Measurements from ENCODE around the gene CARD14.
"Not testable (repeated sequence)": the region's sequence is repeated elsewhere in the genome, so short reads cannot be mapped to it uniquely, and the experiment has no call there.

Gene CARD14

DNA sequence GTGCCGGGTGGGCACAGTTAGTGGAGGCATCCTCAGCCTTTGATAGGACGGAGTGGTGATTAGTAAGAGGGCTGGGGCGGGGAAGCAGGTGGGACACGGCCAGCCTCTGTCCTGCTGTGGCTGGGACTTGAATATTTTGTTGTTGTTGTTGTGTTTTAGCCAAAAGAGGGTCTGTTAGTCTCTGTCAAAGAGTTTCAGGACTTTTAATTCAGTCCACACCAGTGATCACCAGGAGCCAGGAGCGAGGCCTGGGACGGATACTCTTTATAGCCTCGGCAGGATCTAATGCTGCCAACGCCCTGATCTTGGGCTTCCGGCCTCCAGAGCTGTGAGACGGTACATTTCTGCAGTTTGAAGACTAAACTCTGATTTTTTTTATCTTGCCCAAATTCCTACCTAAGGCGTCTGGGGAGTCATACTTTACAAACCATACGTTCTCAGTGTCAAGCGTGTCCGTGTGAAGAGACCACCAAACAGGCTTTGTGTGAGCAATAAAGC, 87.9 kb downstream of the CARD14 start:
- no peak overlapping the region for H2AFZ ChIP-seq (ENCODE audit: low read length)
- H3K27me3 ChIP-seq (ENCODE audit: insufficient read depth, low read length, poor library complexity, severe bottlenecking) = no peaks in the 10 kb centered on the region
- peaks cover 12% of the 10 kb centered on the region for H3F3A ChIP-seq (ENCODE audit: low read depth)
- H3K79me2 ChIP-seq (ENCODE audit: insufficient read depth, low read length) = peaks cover 12% of the 10 kb centered on the region
- H3K4me2 ChIP-seq (ENCODE audit: low read depth, low read length, poor library complexity, severe bottlenecking) = no peak overlapping the region
- H3K4me3 ChIP-seq (ENCODE audit: low read length, poor library complexity, severe bottlenecking) = no peak overlapping the region
- H3K9ac ChIP-seq (ENCODE audit: low read depth, low read length, poor library complexity, severe bottlenecking) = no peak overlapping the region
- H3K4me1 ChIP-seq (ENCODE audit: insufficient read depth, low read length, poor library complexity, severe bottlenecking) = peaks cover 15% of the 10 kb centered on the region
- no peaks in the 10 kb centered on the region for H3K9me3 ChIP-seq (ENCODE audit: insufficient read depth, low read depth, low read length)
- H3K9me2 ChIP-seq (replicated peaks; ENCODE audit: low read depth, low read length) = no peaks in the 10 kb centered on the region
- H4K20me1 ChIP-seq (ENCODE audit: insufficient read depth, low read length, poor library complexity, severe bottlenecking) = peaks cover 7% of the 10 kb centered on the region
- TF ChIP-seq EZH2phosphoT487 (IDR thresholded peaks at IDR 0.05; ENCODE audit: borderline replicate concordance) = no peak
- TF ChIP-seq, protein P1, sequence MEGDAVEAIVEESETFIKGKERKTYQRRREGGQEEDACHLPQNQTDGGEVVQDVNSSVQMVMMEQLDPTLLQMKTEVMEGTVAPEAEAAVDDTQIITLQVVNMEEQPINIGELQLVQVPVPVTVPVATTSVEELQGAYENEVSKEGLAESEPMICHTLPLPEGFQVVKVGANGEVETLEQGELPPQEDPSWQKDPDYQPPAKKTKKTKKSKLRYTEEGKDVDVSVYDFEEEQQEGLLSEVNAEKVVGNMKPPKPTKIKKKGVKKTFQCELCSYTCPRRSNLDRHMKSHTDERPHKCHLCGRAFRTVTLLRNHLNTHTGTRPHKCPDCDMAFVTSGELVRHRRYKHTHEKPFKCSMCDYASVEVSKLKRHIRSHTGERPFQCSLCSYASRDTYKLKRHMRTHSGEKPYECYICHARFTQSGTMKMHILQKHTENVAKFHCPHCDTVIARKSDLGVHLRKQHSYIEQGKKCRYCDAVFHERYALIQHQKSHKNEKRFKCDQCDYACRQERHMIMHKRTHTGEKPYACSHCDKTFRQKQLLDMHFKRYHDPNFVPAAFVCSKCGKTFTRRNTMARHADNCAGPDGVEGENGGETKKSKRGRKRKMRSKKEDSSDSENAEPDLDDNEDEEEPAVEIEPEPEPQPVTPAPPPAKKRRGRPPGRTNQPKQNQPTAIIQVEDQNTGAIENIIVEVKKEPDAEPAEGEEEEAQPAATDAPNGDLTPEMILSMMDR (conservative IDR thresholded peaks at IDR 0.05; ENCODE audit: low read length) = no peak
- H3K36me3 ChIP-seq (ENCODE audit: insufficient read depth, low read length) = no peaks in the 10 kb centered on the region

- not testable (repeated sequence) for H3K36me3 ChIP-seq (ENCODE audit: insufficient read depth, low read length); H3K9ac ChIP-seq (ENCODE audit: low read depth, low read length, poor library complexity, severe bottlenecking); H3K4me3 ChIP-seq (ENCODE audit: low read length, poor library complexity, severe bottlenecking); H3K9me3 ChIP-seq (ENCODE audit: insufficient read depth, low read depth, low read length); H3K9me2 ChIP-seq (replicated peaks; ENCODE audit: low read depth, low read length); H2AFZ ChIP-seq (ENCODE audit: low read length); H3K27me3 ChIP-seq (ENCODE audit: insufficient read depth, low read length, poor library complexity, severe bottlenecking); H3K4me2 ChIP-seq (ENCODE audit: low read depth, low read length, poor library complexity, severe bottlenecking); H4K20me1 ChIP-seq (ENCODE audit: insufficient read depth, low read length, poor library complexity, severe bottlenecking)
- Histone ChIP-seq H3K4me1 (ENCODE audit: insufficient read depth, low read length, poor library complexity, severe bottlenecking) (peaks cover 18% of the 10 kb centered on the region), H3F3A (ENCODE audit: low read depth) (peaks cover 12% of the 10 kb centered on the region), H3K79me2 (ENCODE audit: insufficient read depth, low read length) (peaks cover 13% of the 10 kb centered on the region)
Measured at GRCh38 chr17:80258296-80258695, 88.5 kb downstream of the CARD14 start.
